ENCODE results near the gene EPN2. TPM values are rescaled to one million over a fixed set of nuclear protein-coding genes. Genes with fewer than 3 reads are reported as not detected.

EPN2 gene
- polyA plus RNA-seq, 1 donor: 28.8 TPM

- no peak for DNase-seq
These were observed 59.9 kb downstream of the EPN2 start for GRCh38 chr17:19296786-19297778.

- no peak for DNase-seq
These were observed 61.5 kb downstream of the EPN2 start for GRCh38 chr17:19298569-19299213.

GRCh38 chr17:19299214-19299747 lies 62.1 kb downstream of the EPN2 start:
- no peak for DNase-seq

- no peak for DNase-seq
These were observed 62.7 kb downstream of the EPN2 start for GRCh38 chr17:19299866-19300265.

GRCh38 chr17:19301274-19301951 lies 64.2 kb downstream of the EPN2 start:
- no peak for DNase-seq

GRCh38 chr17:19301973-19302372 lies 64.8 kb downstream of the EPN2 start:
- DNase-seq: no peak

GRCh38 chr17:19302791-19303331 lies 65.7 kb downstream of the EPN2 start:
- peak; percentile 40 for DNase-seq

GRCh38 chr17:19303367-19303776 lies 66.2 kb downstream of the EPN2 start:
- no peak for DNase-seq

GRCh38 chr17:19304209-19304608 lies 67.0 kb downstream of the EPN2 start:
- no peak for DNase-seq

- DNase-seq: no peak
These were observed 67.6 kb downstream of the EPN2 start for GRCh38 chr17:19304751-19305150.

- no peak for DNase-seq
These were observed 68.1 kb downstream of the EPN2 start for GRCh38 chr17:19305256-19305655.

- no peak for DNase-seq
These were observed 68.6 kb downstream of the EPN2 start for GRCh38 chr17:19305761-19306159.

GRCh38 chr17:19306160-19307111 lies 69.3 kb downstream of the EPN2 start:
- no peak for DNase-seq

GRCh38 chr17:19307521-19307920 lies 70.4 kb downstream of the EPN2 start:
- DNase-seq: no peak

GRCh38 chr17:19308398-19308797 lies 71.2 kb downstream of the EPN2 start:
- DNase-seq: no peak

GRCh38 chr17:19309701-19310100 lies 72.5 kb downstream of the EPN2 start:
- DNase-seq: no peak

- DNase-seq: no peak
These were observed 73.0 kb downstream of the EPN2 start for GRCh38 chr17:19310151-19310550.

GRCh38 chr17:19311016-19311415 lies 73.8 kb downstream of the EPN2 start:
- DNase-seq: no peak

GRCh38 chr17:19311421-19312215 lies 74.5 kb downstream of the EPN2 start:
- DNase-seq: no peak

GRCh38 chr17:19312406-19312805 lies 75.2 kb downstream of the EPN2 start:
- DNase-seq: no peak
